Measurements from ENCODE around the gene ZMIZ1.

DNA sequence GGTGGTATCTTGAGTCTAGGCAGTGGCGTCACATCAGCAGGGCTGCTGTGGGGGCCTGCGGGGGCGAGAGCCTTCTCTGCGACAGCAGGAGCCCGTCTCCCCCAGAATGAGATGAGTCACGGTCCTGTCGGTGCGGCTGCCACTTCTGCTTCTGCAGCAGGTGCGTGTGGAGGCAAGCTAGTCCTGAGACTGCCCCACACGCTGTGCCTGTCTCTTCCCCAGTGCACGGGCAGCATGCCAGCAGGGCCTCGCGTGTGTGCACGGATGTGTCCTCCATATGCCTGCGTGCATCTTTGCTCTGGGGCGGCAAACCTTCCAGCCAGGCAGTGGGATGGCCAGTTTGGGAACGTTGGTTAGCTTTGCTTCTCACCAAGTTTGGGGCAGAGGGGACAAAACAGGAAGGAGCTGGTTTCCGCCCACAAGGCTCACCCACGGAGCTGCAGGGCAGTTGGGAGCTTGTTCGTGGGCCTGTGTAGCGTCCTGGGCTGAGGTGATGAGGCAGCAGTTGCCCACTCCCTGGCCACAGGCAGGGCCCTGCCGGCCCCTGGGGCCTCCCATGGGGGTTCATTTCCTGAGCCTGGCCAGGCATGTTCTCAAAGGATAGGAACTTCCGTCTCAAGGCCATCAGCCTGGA lies 217.7 kb downstream of the ZMIZ1 start:
- TF ChIP-seq EZH2 (IDR thresholded peaks at IDR 0.05; ENCODE audit: borderline replicate concordance, low read depth, low read length, poor library complexity, severe bottlenecking): no peak
- no peak for TF ChIP-seq CTCF (conservative IDR thresholded peaks at IDR 0.05; ENCODE audit: low read depth, low read length)
